ENCODE data around the gene SOAT2.

- TF ChIP-seq CTCF (IDR thresholded peaks at IDR 0.05) (no peak), POLR2A (IDR thresholded peaks at IDR 0.05) (no peak)
Measured at GRCh38 chr12:53122961-53123468, 19.7 kb downstream of the SOAT2 start.
